ENCODE measurements around the gene MED4.

DNA sequence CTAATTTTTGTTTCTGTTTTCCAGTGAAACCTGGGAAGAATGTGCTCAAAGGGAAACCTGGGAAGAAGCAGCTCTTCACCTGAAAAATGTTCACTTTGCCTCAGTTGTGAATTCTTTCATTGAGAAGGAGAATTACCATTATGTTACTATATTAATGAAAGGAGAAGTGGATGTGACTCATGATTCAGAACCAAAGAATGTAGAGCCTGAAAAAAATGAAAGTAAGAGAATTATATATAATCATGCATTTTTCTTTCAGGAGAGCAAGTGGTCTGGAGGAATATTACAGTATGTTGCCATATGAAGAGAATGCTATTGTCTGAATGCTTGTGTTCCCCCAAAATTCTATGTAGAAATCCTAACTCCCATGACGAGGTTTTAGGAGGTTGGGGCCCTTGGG, 54.0 kb downstream of the MED4 start:
- TF ChIP-seq, protein P1, sequence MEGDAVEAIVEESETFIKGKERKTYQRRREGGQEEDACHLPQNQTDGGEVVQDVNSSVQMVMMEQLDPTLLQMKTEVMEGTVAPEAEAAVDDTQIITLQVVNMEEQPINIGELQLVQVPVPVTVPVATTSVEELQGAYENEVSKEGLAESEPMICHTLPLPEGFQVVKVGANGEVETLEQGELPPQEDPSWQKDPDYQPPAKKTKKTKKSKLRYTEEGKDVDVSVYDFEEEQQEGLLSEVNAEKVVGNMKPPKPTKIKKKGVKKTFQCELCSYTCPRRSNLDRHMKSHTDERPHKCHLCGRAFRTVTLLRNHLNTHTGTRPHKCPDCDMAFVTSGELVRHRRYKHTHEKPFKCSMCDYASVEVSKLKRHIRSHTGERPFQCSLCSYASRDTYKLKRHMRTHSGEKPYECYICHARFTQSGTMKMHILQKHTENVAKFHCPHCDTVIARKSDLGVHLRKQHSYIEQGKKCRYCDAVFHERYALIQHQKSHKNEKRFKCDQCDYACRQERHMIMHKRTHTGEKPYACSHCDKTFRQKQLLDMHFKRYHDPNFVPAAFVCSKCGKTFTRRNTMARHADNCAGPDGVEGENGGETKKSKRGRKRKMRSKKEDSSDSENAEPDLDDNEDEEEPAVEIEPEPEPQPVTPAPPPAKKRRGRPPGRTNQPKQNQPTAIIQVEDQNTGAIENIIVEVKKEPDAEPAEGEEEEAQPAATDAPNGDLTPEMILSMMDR (IDR thresholded peaks at IDR 0.05): no peak
- no peak for TF ChIP-seq POLR2A (IDR thresholded peaks at IDR 0.05)

All from breast epithelium (tissue), 3 donors.